HG02973 (cell line): Measurements from ENCODE around the gene TEKT3.

Experiments used
- ATAC-seq: cut with Tn5 transposase; IDR thresholded peaks from one replicate; pipeline ENCODE4 v1.9.1; 2021; ENCODE audit warnings: moderate library complexity; ENCODE audit not compliant: unreplicated experiment

The TEKT3 gene

GRCh38 chr17:15341385-15341849 lies at the start of gene TEKT3:
TEKT3 (minus strand) TSS chr17:15341597; CDS start chr17:15331585, 10,012 bp downstream.
- no peak for ATAC-seq

GRCh38 chr17:15388356-15389041 lies 47.1 kb upstream of the TEKT3 start:
- no peak for ATAC-seq

- no peak for ATAC-seq
These were observed 44.7 kb upstream of the TEKT3 start for GRCh38 chr17:15386083-15386482.

GRCh38 chr17:15385305-15385704 lies 43.9 kb upstream of the TEKT3 start:
- no peak for ATAC-seq

GRCh38 chr17:15384142-15384787 lies 42.9 kb upstream of the TEKT3 start:
- no peak for ATAC-seq

- ATAC-seq = no peak
These were observed 41.5 kb upstream of the TEKT3 start for GRCh38 chr17:15382914-15383313.

- no peak for ATAC-seq
These were observed 40.3 kb upstream of the TEKT3 start for GRCh38 chr17:15381707-15382106.

GRCh38 chr17:15380446-15380845 lies 39.0 kb upstream of the TEKT3 start:
- ATAC-seq = no peak

GRCh38 chr17:15379659-15380058 lies 38.3 kb upstream of the TEKT3 start:
- ATAC-seq = no peak

- no peak for ATAC-seq
These were observed 36.8 kb upstream of the TEKT3 start for GRCh38 chr17:15378243-15378642.

- no peak for ATAC-seq
These were observed 36.2 kb upstream of the TEKT3 start for GRCh38 chr17:15377616-15378015.

- ATAC-seq = no peak
These were observed 35.8 kb upstream of the TEKT3 start for GRCh38 chr17:15377200-15377599.

- ATAC-seq = no peak
These were observed 30.2 kb upstream of the TEKT3 start for GRCh38 chr17:15371376-15372130.

GRCh38 chr17:15368600-15368999 lies 27.2 kb upstream of the TEKT3 start:
- no peak for ATAC-seq

GRCh38 chr17:15366026-15366425 lies 24.6 kb upstream of the TEKT3 start:
- ATAC-seq = no peak

GRCh38 chr17:15364615-15365014 lies 23.2 kb upstream of the TEKT3 start:
- no peak for ATAC-seq

GRCh38 chr17:15363702-15364101 lies 22.3 kb upstream of the TEKT3 start:
- no peak for ATAC-seq

- ATAC-seq = no peak
These were observed 20.2 kb upstream of the TEKT3 start for GRCh38 chr17:15361592-15361991.

GRCh38 chr17:15361151-15361550 lies 19.8 kb upstream of the TEKT3 start:
- no peak for ATAC-seq

GRCh38 chr17:15354256-15354655 lies 12.9 kb upstream of the TEKT3 start:
- no peak for ATAC-seq

- no peak for ATAC-seq
These were observed 10.5 kb upstream of the TEKT3 start for GRCh38 chr17:15351925-15352324.

GRCh38 chr17:15351478-15351840 lies 10.1 kb upstream of the TEKT3 start:
- ATAC-seq = no peak
